Keratinocyte (primary cell): ENCODE data around the gene ARL4C. TPM values are rescaled to one million over a fixed set of nuclear protein-coding genes. Genes with fewer than 3 reads are reported as not detected.

Experiments used
- DNase-seq: peaks from one replicate; pipeline ENCODE4 v3.0.0-alpha.2; 2011; ENCODE audit warnings: low read depth, missing footprints, low spot score
- FAIRE-seq: peaks from 2 replicates; lab custom pipeline; 2011; peaks lifted over from hg19 to GRCh38; lab: Jason Lieb, UNC
- H2AFZ ChIP-seq: 2 replicates; pipeline ENCODE4 v1.6.0; 2012; ENCODE audit warnings: low read length, control low read depth, inconsistent platforms; ENCODE audit not compliant: control insufficient read depth
- H3K27ac ChIP-seq: 2 replicates; pipeline ENCODE4 v1.5.1; 2011; ENCODE audit warnings: low read length; ENCODE audit not compliant: control insufficient read depth, insufficient read depth
- H3K27me3 ChIP-seq: 3 replicates; pipeline ENCODE4 v1.6.0; 2011; ENCODE audit warnings: low read length; ENCODE audit not compliant: control insufficient read depth, insufficient read depth; ENCODE audit errors: extremely low read depth
- H3K36me3 ChIP-seq, 2 experiments: 2 replicates in 1 of 2; 3 replicates in 1 of 2; pipeline ENCODE4 v1.5.1; 2011; ENCODE audit warnings: low read length in 2 of 2, mild to moderate bottlenecking in 1 of 2; ENCODE audit not compliant: control insufficient read depth in 2 of 2, insufficient read depth in 2 of 2; ENCODE audit errors: extremely low read depth in 1 of 2
- H3K4me1 ChIP-seq: 3 replicates; pipeline ENCODE4 v1.5.1; 2011; ENCODE audit warnings: low read length; ENCODE audit not compliant: control insufficient read depth, insufficient read depth; ENCODE audit errors: extremely low read depth
- H3K4me2 ChIP-seq: 3 replicates; pipeline ENCODE4 v1.6.0; 2011; ENCODE audit warnings: low read depth, low read length; ENCODE audit not compliant: control insufficient read depth, insufficient read depth; ENCODE audit errors: extremely low read depth
- H3K4me3 ChIP-seq, 3 experiments: fragments of 200-600 bp in 1 of 3; sonication (generic) in 1 of 3; 2 replicates in 2 of 3; 3 replicates in 1 of 3; pipeline ENCODE4 v1.5.1; 2011 to 2016; ENCODE audit warnings: low read length in 3 of 3, mild to moderate bottlenecking in 3 of 3, control low read depth in 2 of 3, inconsistent platforms in 1 of 3, low read depth in 1 of 3, mixed read lengths in 1 of 3, mixed run types in 1 of 3, moderate library complexity in 1 of 3; ENCODE audit not compliant: control insufficient read depth in 2 of 3, insufficient read depth in 2 of 3; ENCODE audit errors: extremely low read depth in 1 of 3
- H3K79me2 ChIP-seq: 2 replicates; pipeline ENCODE4 v1.6.0; 2012; ENCODE audit warnings: low read length; ENCODE audit not compliant: control insufficient read depth, insufficient read depth
- H3K9ac ChIP-seq: 3 replicates; pipeline ENCODE4 v1.6.0; 2011; ENCODE audit warnings: low read length; ENCODE audit not compliant: control insufficient read depth, insufficient read depth; ENCODE audit errors: extremely low read depth
- H3K9me1 ChIP-seq: 3 replicates; pipeline ENCODE4 v1.6.0; 2011; ENCODE audit warnings: low read length; ENCODE audit not compliant: control insufficient read depth, insufficient read depth; ENCODE audit errors: extremely low read depth
- H3K9me3 ChIP-seq: 2 replicates; pipeline ENCODE4 v1.5.1; 2012; ENCODE audit warnings: low read depth, low read length; ENCODE audit not compliant: control insufficient read depth
- H4K20me1 ChIP-seq: 3 replicates; pipeline ENCODE4 v1.6.0; 2011; ENCODE audit warnings: low read length; ENCODE audit not compliant: control insufficient read depth, insufficient read depth; ENCODE audit errors: extremely low read depth
- EZH2 ChIP-seq: IDR thresholded peaks from one replicate; pipeline ENCODE4 v1.6.1; 2012; ENCODE audit warnings: inconsistent platforms, mild to moderate bottlenecking, low read length, moderate library complexity
- dilution Hi-C: fragments of 300-500 bp; cut with MboI; formaldehyde crosslinking; loops from one replicate; pipeline ENCODE4 v1.7.0; 2020; ENCODE audit warnings: low sequenced_read_pairs; ENCODE audit not compliant: extremely low pct_ligation_motif_present
- polyA plus RNA-seq, 5 experiments: library from polyadenylated mRNA; depleted of rRNA in 3 of 5; stranded (reverse) in 3 of 5; stranded (forward) in 1 of 5; unstranded in 1 of 5; fragments of >200 nt; gene quantifications; 1 replicate in 1 of 5; 2 replicates in 3 of 5; 3 replicates in 1 of 5; pipeline versions ENCODE4 v1.2.1 to v1.2.3, GENCODE V29; 2011 to 2012; ENCODE audit warnings: missing spikeins in 2 of 5, low read depth in 1 of 5, low replicate concordance in 1 of 5
- TF ChIP-seq, protein P1 (sequence below), 3 experiments: IDR thresholded peaks in 1 of 3; conservative IDR thresholded peaks in 1 of 3; optimal IDR thresholded peaks in 1 of 3; 2 replicates in 2 of 3; 3 replicates in 1 of 3; pipeline versions ENCODE3 to v1.5.1; 2011; ENCODE audit warnings: low read length in 3 of 3, mild to moderate bottlenecking in 3 of 3, moderate library complexity in 2 of 3, control low read depth in 1 of 3, inconsistent platforms in 1 of 3; ENCODE audit not compliant: insufficient read depth in 2 of 3; ENCODE audit errors: extremely low read depth in 1 of 3

ARL4C gene
- polyA plus RNA-seq, 1 donor (not counting 4 experiments of a cell fraction or from before 2014, with no cell fraction given) = 79.5 TPM

GRCh38 chr2:234476766-234477165, 20.1 kb downstream of the ARL4C start:
- dilution Hi-C loops = no loop called here
- TF ChIP-seq EZH2 = no peak
- TF ChIP-seq, protein P1, sequence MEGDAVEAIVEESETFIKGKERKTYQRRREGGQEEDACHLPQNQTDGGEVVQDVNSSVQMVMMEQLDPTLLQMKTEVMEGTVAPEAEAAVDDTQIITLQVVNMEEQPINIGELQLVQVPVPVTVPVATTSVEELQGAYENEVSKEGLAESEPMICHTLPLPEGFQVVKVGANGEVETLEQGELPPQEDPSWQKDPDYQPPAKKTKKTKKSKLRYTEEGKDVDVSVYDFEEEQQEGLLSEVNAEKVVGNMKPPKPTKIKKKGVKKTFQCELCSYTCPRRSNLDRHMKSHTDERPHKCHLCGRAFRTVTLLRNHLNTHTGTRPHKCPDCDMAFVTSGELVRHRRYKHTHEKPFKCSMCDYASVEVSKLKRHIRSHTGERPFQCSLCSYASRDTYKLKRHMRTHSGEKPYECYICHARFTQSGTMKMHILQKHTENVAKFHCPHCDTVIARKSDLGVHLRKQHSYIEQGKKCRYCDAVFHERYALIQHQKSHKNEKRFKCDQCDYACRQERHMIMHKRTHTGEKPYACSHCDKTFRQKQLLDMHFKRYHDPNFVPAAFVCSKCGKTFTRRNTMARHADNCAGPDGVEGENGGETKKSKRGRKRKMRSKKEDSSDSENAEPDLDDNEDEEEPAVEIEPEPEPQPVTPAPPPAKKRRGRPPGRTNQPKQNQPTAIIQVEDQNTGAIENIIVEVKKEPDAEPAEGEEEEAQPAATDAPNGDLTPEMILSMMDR (optimal IDR thresholded peaks at IDR 0.05 in 1 of 3, IDR thresholded peaks at IDR 0.05 in 1 of 3, conservative IDR thresholded peaks at IDR 0.05 in 1 of 3; ENCODE audit: extremely low read depth in 1 of 3, insufficient read depth in 2 of 3, low read length in 3 of 3) = peak in 2 of 3 experiments; percentile 21 to 54
- Histone ChIP-seq H3K9me1 (no peaks in the 10 kb centered on the region), H3K4me3 (no peak overlapping the region), H3K36me3 (no peaks in the 10 kb centered on the region), H4K20me1 (no peaks in the 10 kb centered on the region), H3K9ac (no peak overlapping the region), H3K9me3 (no peaks in the 10 kb centered on the region), H3K79me2 (no peaks in the 10 kb centered on the region), H3K27me3 (no peaks in the 10 kb centered on the region), H3K27ac (no peak overlapping the region), H3K4me1 (peaks cover 15% of the 10 kb centered on the region), H3K4me2 (no peak overlapping the region), H2AFZ (no peak overlapping the region)
- peak; percentile 69 for FAIRE-seq
- DNase-seq = no peak

DNA sequence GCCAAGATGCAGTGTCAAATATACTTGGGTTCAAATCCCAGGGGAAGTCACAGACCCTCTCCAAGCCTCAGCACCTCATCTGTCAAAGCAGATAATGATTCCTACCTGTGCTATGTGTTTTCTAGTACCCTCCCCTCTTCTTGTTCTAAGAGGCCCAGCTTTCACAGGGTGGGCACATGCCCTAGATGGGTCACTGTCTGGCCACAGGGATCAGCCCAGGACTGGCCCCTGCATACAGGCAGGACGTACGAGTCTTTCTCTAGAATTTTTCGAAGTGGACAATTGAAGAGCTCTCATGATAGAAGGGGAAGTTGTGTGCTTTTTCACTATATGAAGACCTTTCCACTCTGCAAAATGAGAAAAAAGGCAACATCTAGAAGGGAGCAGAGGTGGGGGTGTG, 22.2 kb downstream of the ARL4C start:
- Histone ChIP-seq H3K4me2 (no peak overlapping the region), H3K4me1 (peaks cover 20% of the 10 kb centered on the region), H3K79me2 (no peaks in the 10 kb centered on the region), H4K20me1 (no peaks in the 10 kb centered on the region), H2AFZ (no peak overlapping the region), H3K9me3 (no peaks in the 10 kb centered on the region), H3K36me3 (no peaks in the 10 kb centered on the region), H3K27me3 (no peaks in the 10 kb centered on the region), H3K4me3 (no peak overlapping the region), H3K9ac (no peak overlapping the region), H3K9me1 (no peaks in the 10 kb centered on the region), H3K27ac (no peak overlapping the region)
- FAIRE-seq (no peak), DNase-seq (no peak)
- dilution Hi-C loops = no loop called here
- TF ChIP-seq EZH2 = no peak
- TF ChIP-seq, protein P1 (optimal IDR thresholded peaks at IDR 0.05 in 1 of 3, IDR thresholded peaks at IDR 0.05 in 1 of 3, conservative IDR thresholded peaks at IDR 0.05 in 1 of 3; ENCODE audit: extremely low read depth in 1 of 3, insufficient read depth in 2 of 3, low read length in 3 of 3) = no peak
